ENCODE results near the gene PELO. TPM values are rescaled to one million over a fixed set of nuclear protein-coding genes. Genes with fewer than 3 reads are reported as not detected.

The PELO gene, protein sequence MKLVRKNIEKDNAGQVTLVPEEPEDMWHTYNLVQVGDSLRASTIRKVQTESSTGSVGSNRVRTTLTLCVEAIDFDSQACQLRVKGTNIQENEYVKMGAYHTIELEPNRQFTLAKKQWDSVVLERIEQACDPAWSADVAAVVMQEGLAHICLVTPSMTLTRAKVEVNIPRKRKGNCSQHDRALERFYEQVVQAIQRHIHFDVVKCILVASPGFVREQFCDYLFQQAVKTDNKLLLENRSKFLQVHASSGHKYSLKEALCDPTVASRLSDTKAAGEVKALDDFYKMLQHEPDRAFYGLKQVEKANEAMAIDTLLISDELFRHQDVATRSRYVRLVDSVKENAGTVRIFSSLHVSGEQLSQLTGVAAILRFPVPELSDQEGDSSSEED
- total RNA-seq: 10 to 100 TPM in 1 of 2 donors, 1 to 10 TPM in 1; 8.5 to 11.8 TPM

DNA sequence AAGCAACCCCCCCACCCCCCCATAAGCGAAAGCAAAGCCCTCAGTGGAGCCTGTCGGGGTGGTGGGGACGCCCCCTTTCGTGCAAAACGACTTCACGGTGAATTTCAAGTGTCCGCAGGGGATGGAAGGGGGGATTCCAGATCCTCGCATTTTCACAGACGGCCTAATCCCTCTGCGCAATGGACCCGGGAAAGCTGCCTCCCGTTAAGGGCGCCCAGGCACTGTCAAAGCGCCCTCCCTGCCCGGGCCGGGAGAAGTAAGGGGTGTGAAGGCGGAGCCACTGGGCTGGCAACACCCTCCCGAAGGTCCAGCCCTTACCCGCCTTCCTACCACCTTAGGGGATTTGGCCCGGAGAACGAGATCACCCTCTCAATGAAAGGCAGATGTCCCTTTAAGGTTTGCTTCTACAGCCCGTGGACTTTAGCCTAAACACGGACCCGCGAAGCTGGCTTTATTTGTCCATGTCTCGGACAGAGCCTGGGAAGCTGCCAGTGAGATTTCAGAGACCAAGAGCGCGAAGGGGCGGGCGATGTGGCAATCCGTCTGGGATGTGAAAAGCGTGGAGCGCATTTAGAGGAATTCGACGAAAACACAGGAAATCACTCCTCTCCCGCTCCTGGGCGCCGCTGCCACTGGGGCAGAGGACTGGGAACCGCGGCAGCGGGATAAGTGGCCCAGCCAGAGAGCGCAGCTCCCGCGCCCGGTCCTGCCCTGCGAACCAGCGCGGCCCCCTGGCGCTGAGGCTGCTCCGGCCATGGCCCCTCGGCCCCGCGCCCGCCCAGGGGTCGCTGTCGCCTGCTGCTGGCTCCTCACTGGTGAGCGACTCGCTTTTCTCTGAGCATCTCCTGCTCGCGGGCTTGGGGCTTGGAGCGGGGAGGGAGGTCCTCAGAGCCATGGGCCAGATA is at the start of gene PELO, which contains the start of gene ITGA1:
Gene PELO (plus strand): TSS at position 317 of the 905 bp plus-strand sequence. CDS start 12,479 bp downstream, outside the sequence.
Gene ITGA1 (plus strand): TSS at position 317 of the 905 bp plus-strand sequence. CDS start 438 bp downstream, at position 755.
- TF ChIP-seq, protein P1, sequence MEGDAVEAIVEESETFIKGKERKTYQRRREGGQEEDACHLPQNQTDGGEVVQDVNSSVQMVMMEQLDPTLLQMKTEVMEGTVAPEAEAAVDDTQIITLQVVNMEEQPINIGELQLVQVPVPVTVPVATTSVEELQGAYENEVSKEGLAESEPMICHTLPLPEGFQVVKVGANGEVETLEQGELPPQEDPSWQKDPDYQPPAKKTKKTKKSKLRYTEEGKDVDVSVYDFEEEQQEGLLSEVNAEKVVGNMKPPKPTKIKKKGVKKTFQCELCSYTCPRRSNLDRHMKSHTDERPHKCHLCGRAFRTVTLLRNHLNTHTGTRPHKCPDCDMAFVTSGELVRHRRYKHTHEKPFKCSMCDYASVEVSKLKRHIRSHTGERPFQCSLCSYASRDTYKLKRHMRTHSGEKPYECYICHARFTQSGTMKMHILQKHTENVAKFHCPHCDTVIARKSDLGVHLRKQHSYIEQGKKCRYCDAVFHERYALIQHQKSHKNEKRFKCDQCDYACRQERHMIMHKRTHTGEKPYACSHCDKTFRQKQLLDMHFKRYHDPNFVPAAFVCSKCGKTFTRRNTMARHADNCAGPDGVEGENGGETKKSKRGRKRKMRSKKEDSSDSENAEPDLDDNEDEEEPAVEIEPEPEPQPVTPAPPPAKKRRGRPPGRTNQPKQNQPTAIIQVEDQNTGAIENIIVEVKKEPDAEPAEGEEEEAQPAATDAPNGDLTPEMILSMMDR (IDR thresholded peaks at IDR 0.05): peak; percentile 42 to 74
- H3K4me3 ChIP-seq: peak within 1 kb of the TSS; percentile 62 to 74
- no peaks in the 10 kb centered on the region for H3K9me3 ChIP-seq
- DNase-seq (ENCODE audit: low spot score): peak; percentile 90
- no peaks in the 10 kb centered on the region for H3K36me3 ChIP-seq
- H3K27me3 ChIP-seq: no peaks in the 10 kb centered on the region
- peak within 1 kb of the TSS; percentile 85 to 94 for H3K27ac ChIP-seq
- peaks cover 0 to 18% of the 10 kb centered on the region in 2 donors for H3K4me1 ChIP-seq

DNA sequence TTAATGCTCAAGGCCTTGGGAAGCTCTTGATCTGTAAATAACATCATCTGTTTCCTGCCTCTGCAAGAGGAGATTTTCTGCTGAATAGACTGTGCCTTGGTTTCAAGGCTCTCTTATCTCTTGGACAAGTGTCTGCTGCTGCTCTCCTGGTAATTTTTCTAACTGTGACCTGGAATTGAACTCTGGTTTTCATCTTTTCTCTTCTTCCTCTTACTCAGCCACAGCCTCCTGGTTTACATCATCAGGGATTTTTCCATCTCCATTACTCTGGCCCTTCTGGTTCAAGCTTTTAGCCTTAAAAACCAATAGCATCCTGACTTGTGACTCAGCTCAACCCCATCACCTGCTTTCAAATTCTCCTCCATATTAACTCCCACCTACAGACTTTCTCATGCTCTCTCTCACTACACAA is 49.6 kb upstream of the PELO start:
- Histone ChIP-seq H3K27me3 (no peaks in the 10 kb centered on the region), H3K9me3 (no peaks in the 10 kb centered on the region), H3K4me1 (peaks cover 0 to 1% of the 10 kb centered on the region in 2 donors), H3K36me3 (no peaks in the 10 kb centered on the region), H3K27ac (no peak overlapping the region), H3K4me3 (no peak overlapping the region)
- TF ChIP-seq, protein P1 (IDR thresholded peaks at IDR 0.05): no peak
- DNase-seq (ENCODE audit: low spot score): no peak

DNA sequence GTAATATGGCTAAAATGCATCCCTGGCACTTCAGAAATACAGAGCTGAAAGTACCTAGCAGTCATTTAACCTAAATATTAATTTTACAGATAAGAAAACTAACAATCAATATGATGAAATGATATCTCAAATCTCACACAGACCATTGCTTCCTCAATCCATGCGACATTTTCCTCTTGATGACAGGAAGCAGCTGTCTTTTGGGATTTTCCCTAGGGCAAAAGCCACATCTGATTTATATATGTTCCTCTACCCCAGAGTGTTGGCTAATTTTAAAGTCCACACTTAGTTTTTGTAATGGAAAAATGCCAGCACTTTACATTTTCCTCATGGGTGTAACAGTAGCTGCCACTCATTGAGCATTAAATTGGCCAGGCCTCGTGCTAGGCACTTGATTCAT is 47.7 kb upstream of the PELO start:
- TF ChIP-seq, protein P1 (IDR thresholded peaks at IDR 0.05): no peak
- Histone ChIP-seq H3K9me3 (no peaks in the 10 kb centered on the region), H3K27me3 (no peaks in the 10 kb centered on the region), H3K4me3 (no peak overlapping the region), H3K4me1 (peaks cover 0 to 12% of the 10 kb centered on the region in 2 donors), H3K36me3 (no peaks in the 10 kb centered on the region), H3K27ac (no peak overlapping the region)
- no peak for DNase-seq (ENCODE audit: low spot score)

DNA sequence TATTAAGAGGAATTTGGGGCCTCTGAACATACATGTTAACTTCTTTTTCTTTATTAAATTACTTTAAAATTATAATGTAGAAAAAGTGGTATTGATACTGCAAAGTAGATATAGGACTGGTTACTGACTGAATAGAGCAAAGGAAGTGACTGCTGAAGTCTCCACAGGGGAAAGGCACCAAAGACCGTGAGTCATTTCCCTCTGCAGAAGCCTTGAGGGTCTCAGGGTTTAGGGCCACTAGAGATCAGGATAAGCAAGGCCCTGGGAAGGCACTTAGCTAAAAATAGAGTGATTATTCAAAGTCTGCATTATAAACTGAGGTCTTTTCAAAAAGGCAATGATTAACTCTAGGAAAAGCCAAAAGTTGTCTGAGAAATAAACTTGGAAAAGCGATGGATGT is 44.7 kb upstream of the PELO start:
- Histone ChIP-seq H3K4me3 (no peak overlapping the region), H3K4me1 (peaks cover 0 to 12% of the 10 kb centered on the region in 2 donors), H3K27me3 (no peaks in the 10 kb centered on the region), H3K36me3 (no peaks in the 10 kb centered on the region), H3K27ac (no peak overlapping the region), H3K9me3 (no peaks in the 10 kb centered on the region)
- TF ChIP-seq, protein P1 (IDR thresholded peaks at IDR 0.05): no peak
- DNase-seq (ENCODE audit: low spot score): no peak

DNA sequence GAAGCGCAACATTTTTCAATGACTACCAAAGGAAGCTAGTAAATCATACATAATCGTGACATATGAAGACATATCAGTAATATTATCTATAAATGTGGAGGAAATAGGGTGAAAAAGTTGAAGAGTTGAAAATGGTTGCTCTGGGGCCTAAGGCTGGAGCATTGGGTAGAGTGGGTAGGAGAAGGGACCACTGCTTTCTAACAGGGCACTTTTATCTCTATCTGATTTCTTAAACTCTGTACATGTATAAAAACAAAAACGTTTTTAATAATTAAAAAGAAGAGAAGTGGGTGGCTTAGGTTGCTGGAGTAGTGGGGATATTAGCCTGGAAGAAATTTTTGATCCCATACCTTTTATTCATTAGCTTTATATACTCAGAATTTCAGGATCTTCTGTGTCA is 44.2 kb upstream of the PELO start:
- H3K9me3 ChIP-seq: no peaks in the 10 kb centered on the region
- no peak overlapping the region for H3K27ac ChIP-seq
- no peaks in the 10 kb centered on the region for H3K27me3 ChIP-seq
- H3K36me3 ChIP-seq: no peaks in the 10 kb centered on the region
- DNase-seq (ENCODE audit: low spot score): no peak
- H3K4me3 ChIP-seq: no peak overlapping the region
- TF ChIP-seq, protein P1 (IDR thresholded peaks at IDR 0.05): no peak
- H3K4me1 ChIP-seq: peaks cover 0 to 12% of the 10 kb centered on the region in 2 donors
